Kidney capillary endothelial cell (primary cell): ENCODE data around the gene UBXN6.

Experiments
- DNase-seq: peaks from one replicate; pipeline ENCODE4 v3.0.0-alpha.2; 2018; ENCODE audit warnings: low spot score

UBXN6 gene

DNA sequence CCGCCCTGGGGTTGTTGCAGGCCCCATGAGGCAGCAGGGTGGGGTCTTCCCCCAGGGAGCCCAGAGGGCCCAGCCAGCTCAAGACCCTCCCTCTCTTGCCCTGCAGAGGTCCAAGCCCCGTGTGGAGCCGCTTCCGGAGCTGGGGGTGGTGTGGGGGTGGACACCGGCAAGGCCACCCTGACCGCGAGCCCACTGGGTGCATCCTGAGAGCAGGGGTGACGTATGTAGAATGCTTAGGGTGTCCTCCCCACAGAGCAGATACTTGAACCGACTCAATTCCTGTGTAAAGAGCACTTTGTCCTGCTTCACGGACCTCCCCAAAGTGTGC lies 14.8 kb downstream of the UBXN6 start:
- DNase-seq: no peak

GRCh38 chr19:4441994-4442818 lies 15.4 kb downstream of the UBXN6 start:
- no peak for DNase-seq

- DNase-seq: no peak
Observed at GRCh38 chr19:4439243-4439642, 18.4 kb downstream of the UBXN6 start.

DNA sequence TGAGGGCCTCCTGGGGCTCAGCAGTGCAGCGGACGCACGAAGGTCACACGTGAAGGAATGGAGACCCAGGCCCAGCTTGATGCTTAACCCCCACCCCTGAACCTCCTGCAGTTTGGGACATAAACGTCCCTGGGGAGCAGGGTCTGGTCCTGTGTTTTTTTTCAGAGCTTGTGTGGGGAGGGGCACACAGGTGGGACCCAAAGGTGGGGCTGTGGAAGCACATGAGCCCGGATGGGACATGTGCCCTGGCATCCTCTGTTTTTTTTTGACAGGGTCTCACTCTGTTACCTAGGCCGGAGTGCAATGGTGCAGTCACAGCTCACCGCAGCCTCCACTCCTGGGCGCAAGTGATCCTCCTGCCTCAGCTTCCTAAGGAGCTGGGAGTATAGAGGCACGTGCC lies 20.5 kb downstream of the UBXN6 start:
- no peak for DNase-seq

GRCh38 chr19:4436231-4436630 lies 21.4 kb downstream of the UBXN6 start:
- no peak for DNase-seq

DNA sequence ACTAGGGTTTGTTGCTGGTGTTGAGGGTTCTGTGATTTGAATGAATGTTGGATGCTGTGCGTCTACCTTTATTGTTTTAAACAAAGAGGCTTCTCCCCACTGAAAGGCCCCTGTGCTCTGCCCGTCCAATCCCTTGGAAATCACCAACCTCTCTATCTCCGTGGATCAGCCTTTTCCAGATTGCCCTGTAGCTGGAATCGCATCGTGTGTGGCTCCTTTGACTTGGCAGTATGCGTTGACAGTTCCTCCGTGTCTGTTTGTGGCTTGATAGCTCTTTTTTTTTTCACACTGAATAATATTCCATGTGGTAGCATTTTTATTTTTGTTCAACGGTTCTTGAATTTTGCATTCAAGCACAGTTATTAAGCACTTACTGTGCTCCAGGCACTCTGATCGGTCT lies 23.2 kb downstream of the UBXN6 start:
- no peak for DNase-seq

DNA sequence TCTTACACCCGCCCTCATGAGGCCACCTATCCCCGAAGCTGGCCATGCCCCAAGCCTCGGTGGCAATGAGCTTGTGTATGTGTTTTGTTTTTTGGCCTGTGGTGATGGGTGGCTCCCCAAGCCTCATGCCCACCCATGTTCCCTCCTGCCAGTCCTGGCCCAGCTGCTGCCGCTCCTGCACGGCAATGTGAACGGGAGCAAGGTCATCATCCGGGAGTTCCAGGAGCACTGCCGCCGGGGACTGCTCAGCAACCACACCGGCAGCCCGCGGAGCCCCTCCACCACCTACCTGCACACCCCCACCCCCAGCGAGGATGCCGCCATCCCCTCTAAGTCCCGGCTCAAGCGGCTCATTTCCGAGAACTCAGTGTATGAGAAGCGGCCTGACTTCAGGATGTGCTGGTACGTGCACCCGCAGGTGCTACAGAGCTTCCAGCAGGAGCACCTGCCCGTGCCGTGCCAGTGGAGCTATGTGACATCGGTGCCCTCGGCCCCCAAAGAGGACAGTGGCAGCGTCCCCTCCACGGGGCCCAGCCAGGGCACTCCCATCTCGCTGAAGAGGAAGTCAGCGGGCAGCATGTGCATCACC lies 24.6 kb downstream of the UBXN6 start:
- DNase-seq: no peak

DNA sequence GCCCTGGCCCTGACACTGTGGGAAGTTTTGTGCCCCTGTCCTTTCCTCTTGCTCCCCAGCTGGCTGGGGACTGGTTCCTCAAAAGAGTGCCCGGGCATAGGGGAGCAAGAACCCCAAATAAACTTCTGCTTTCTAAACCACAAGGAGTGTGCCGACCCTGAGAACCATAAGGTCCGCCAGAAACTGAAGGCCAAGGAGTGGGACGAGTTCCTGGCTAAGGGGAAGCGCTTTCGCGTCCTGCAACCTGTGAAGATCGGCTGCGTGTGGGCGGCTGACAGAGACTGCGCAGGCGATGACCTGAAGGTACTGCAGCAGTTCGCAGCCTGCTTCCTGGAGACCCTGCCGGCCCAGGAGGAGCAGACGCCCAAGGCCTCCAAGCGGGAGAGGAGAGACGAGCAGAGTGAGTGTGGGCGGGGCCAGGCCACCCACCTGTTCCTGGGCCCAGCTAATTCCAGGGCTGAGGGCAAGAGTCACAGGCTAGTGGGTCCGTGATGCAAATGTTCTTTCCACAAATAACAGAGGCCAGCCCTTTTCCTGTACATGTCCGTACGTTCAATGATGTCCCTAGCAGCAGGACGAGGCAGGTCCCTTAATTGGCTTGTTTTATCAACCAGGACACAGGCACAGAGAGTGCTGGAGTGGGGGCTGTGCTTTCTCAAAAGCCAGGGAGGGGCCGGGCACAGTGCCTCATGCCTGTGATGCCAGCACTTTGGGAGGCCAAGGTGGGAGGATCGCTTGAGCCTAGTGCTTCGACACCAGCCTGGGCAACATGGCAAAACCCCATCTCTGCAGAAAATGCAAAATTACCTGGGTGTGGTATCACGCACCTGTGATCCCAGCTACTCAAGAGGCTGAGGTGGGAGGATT lies 25.6 kb downstream of the UBXN6 start:
- DNase-seq: no peak

- no peak for DNase-seq
Observed at GRCh38 chr19:4431296-4431695, 26.3 kb downstream of the UBXN6 start.

DNA sequence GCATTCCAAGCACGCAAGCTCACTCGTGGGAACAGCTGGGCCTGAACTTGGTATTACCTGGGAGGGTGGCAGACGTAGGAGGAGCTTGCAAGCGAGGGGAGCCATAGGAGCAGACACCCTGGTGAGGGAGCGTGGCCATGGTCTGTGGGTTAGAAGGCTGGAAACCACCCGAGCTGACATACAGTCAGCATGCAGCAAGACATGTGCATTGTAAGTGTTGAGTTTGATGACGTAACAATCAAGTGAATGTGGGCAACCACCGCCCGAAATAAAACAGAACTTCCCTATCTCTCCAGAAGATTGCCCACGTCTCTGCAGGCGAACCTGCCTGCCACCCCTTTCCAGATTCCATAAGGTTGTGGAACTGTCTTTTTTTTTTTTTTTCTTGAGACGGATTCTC lies 26.8 kb downstream of the UBXN6 start:
- DNase-seq: no peak

- no peak for DNase-seq
Observed at GRCh38 chr19:4429771-4430171, 27.8 kb downstream of the UBXN6 start.

DNA sequence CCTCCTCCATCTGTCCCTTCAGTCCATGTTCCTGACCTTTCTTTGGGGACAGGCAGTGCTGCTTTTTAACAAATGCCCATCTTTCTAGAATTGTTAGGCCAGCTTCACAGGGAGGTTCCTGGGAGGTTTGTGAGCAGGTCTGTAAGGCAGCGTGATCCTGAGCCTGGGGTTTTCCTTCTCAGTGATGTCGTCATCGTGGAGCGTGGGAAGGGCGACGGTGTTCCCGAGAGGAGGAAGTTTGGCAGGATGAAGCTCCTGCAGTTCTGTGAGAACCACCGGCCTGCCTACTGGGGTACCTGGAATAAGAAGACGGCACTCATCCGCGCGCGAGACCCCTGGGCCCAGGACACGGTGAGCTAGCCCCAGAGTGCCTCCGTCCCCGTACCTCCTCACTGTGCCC lies 28.3 kb downstream of the UBXN6 start:
- no peak for DNase-seq

GRCh38 chr19:4428326-4428975 lies 29.1 kb downstream of the UBXN6 start:
- DNase-seq: no peak

DNA sequence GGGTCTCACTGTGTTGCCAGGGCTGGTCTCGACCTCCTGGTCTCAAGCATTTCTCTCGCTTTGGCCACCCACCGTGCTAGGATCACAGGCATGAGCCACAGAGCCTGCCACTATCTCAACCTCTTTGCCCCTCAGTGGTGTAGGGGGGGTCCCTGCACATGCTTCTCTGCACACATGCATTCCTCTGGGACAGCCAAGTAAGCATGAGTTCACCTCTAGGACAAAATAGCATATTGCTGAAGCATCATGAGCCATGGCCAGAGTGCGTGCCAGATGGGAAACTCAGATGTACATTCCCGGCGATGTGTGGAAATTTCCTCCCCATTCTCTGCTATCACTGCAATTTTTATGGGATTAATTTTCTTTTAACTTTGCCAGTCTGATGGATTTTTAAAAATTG lies 32.1 kb downstream of the UBXN6 start:
- DNase-seq: no peak

- DNase-seq: no peak
Observed at GRCh38 chr19:4423416-4424126, 34.0 kb downstream of the UBXN6 start.

GRCh38 chr19:4416268-4416667 lies 41.3 kb downstream of the UBXN6 start:
- no peak for DNase-seq

DNA sequence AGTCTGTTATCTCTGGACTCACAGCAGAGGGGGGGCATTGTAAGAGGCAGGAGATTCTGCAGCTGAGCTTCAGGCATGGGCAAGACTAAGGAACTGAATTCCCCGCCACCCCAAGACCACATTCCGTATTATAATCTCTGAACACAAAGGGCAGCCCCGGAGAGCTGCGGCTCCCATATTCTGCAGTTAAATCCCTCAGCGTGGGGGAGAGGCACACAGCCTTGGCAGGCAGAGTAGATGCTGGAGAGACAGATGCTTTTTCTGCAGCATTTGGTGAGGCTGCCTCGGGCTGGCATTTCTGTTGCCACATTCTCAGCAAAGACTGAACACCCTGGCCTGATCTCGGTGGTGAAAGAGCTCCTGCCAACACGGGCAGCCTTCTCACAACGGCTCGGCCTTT lies 42.2 kb downstream of the UBXN6 start:
- no peak for DNase-seq

- no peak for DNase-seq
Observed at GRCh38 chr19:4414800-4415321, 42.7 kb downstream of the UBXN6 start.

DNA sequence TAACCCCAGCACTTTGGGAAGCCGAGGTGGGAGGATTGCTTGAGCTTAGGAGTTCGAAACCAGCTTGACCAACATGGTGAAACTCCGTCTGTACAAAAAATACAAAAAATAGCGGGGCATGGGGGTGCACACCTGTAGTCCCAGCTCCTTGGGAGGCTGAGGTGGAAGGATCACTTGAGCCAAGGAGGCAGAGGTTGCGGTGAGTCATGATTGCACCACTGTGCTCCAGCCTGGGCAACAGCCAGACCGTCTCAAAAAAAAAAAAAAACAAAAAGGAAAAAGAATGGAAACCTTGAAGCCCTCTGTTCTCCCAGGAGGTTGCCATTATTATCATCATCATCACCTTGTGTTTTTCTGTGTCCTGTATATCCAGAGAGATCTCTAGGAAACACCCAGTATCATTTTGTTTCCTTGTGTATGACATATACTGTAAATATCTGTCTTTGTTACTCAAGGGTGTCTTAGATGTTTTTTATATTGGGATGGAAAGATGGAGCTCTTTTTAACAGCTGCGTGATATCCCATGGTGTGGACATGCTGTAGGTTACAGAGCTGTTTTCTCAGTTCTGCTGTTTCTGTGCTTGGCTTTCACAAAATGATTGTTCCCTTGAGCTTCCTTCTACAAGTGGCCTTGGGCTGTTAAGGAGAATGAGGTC lies 43.3 kb downstream of the UBXN6 start:
- no peak for DNase-seq

DNA sequence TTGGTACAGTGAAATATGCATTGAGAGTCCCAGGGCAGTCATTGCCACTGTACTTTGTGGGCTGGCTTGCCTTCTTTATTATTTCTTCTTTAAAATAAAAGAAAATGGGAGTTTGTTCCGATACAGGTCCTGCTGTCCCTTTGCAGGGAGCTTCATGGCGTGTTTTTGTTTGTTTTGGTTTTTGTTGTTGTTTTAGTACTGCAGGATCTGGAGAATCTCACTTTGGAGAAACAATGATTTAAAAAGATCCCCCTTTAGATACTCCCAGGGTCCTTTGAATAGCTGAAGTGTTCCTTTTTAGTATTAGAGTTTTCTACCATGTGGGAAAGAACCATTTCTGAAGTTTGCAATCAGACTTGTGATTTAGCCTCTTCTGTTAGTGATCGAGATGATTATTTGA lies 44.0 kb downstream of the UBXN6 start:
- DNase-seq: no peak
